GM18526 (cell line): ENCODE measurements around the gene FOXD2.

Experiments
- POLR2A ChIP-seq: IDR thresholded peaks from 3 replicates; pipeline ENCODE4 v1.6.1; 2011; ENCODE audit not compliant: insufficient read length; ENCODE audit errors: extremely low read depth

The FOXD2 gene

DNA sequence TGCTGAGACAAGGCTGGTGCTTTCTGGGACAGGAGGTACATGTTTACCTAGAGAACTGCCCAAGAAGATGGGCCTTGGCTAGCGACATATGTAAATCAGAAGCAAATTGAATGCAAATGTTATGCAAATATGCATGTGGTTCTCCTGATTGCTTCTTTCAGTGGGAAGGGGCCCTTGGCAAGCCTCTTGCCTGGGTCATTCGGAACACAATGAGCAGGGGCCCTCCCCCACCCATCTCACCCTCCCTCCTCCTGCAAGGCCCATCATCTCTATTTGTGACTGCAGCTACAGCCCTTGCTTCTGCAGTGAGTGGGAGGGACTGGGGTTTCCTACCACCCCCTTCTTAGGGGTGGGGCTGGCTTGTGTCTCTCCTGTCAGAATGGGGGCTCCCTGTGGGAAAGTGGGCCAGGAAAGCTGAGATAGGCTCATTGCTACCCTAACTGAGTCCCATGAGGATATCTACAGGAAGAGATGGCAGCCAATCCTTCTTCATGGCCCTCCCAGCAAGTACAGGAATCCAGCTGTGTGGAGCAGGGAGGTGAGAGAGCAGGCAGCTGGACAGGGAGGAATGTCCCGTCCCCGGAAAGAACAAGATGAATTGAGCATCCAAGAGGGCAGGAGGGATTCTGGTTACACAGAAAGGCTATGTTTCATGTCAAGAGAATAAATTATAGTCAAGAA lies 31.0 kb downstream of the FOXD2 start:
- no peak for TF ChIP-seq POLR2A

DNA sequence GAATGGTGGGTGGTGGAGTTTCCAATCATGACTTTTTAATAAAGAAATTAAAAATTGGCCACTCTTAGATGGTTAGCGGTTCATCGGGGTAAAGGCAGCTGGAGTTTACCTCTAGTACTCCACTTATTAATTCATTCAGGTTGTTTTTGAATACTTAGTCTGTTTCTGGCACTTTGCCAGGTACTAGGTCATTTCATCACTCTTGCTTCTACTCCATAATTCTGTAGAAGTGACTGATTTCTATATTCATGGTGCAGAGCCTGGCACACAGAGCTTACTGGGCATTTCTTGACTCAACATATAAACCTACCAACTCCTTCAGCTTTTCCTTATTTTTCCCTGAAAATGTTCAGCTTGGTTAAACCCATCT lies 31.5 kb downstream of the FOXD2 start:
- no peak for TF ChIP-seq POLR2A

DNA sequence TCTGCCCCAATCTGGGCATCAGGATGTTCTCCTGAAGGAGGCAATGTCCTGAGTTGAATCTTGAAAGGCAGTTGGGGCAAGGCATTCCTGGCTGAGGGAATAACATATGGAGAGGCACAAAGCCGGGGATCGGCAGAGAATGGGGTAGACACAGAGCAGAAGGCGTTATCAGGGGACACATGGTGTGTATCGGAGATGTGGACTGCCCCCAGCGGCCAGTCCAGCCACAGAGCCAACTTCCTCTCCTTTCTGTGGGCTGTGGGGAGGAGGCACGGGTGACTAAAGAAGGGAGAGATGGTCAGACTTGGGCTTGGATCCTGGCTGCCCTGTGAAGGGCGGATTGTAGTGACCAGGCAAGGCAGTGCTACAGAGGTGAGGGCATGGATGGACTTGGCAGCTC lies 32.1 kb downstream of the FOXD2 start:
- TF ChIP-seq POLR2A = no peak

DNA sequence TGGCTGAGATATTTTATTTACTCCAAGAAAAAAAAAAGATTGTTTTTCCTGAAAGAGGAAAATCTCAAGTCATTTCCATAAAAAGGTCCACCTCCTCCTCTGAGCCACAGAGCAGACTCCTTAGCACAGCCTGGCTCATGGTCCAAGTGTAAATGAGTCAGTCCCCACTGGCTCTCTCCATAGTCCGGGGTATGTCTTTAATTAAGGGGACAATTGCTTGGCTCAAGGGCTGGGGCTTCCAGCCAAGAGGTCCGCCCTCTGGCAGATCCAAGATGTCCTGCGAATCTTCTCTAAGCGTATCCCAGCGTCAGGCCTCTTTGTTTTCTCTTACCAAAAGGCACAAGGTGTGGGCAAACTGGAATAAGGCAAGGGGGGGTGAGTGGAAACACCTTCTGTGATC lies 33.3 kb downstream of the FOXD2 start:
- TF ChIP-seq POLR2A = no peak

DNA sequence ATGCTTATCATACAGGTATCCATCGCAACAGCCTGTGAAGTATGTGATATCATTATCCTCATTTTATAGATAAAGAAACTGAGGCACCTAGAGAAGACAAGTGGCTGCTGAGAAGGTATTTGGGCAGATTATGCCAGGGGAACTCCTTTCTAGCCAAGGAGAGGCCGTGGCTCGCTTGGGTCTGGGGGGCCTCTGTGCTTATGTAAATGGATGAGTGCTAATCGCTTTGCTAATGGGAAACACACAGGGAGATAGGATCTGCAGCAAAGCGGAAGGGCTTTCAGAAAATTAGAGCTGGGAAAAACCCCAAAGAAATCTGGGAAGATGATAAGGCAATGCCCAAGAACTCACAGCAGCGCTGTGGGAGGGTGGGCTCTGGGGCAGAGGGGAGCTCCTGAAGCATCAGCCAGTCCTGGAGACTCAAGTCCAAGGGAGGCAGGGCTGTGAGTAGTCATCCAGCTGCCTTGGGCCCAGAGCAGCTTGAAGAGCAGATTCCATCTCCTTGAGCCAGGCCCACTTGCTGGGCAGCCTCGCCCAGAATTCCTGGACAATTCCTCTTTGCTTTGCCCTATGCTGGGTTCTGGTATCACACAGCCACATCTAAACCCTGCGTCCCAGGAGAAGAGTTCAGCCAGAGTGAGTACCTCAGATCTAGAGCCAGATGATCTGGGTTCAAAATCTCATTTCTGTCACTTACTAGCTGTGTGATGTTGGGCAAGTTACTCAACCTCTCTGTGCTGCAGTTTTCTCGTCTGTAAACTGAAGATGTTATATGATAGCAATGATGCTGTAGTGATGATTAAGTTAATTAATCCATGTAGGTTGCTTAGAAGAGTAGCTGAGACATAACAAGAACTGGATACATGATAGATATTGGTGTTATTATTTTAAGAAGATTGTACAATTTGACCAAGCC lies 36.7 kb downstream of the FOXD2 start:
- no peak for TF ChIP-seq POLR2A

DNA sequence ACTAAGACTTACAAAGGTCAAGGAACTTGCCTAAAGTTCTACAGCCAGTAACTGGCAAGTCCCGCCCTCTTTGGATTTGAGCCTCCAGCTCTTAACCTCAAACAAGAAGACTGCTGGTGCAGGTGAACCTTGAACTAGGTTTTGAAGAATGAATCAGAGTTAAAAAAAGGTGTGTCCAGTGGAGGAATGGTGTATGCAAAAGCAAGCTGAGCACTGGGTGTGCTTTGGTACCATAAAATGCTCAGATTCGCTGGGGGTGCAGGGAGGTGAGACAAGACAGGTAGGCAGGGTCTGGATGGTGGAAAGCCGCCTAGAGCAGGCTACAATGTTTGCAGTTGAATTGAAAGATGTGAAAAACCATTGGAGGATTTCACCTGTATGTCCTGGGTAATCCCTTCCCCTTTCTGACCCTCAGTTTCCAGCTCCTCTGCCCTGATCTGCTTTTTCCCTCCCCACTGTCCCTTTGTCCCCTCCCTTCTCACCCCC lies 39.8 kb downstream of the FOXD2 start:
- no peak for TF ChIP-seq POLR2A

DNA sequence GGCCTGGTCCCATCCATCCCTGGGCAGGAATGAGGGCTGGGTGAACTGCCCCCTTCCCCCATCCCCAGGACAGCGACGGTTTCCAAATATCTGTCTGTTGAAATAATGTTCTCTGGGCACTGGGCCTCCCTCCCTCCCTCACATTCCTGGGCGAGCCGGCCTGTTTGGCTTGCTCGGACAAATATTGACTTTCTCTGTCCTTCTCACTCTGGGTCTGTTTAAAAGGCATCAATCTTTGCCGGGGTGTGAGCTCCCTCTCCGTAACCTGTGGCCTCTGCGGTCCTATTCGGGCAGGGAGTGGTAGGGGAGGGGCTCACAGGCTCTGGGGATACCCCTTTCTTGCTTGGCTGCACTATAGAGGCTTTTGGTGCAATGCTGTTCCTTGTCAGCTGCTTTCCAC lies 40.2 kb downstream of the FOXD2 start:
- no peak for TF ChIP-seq POLR2A

DNA sequence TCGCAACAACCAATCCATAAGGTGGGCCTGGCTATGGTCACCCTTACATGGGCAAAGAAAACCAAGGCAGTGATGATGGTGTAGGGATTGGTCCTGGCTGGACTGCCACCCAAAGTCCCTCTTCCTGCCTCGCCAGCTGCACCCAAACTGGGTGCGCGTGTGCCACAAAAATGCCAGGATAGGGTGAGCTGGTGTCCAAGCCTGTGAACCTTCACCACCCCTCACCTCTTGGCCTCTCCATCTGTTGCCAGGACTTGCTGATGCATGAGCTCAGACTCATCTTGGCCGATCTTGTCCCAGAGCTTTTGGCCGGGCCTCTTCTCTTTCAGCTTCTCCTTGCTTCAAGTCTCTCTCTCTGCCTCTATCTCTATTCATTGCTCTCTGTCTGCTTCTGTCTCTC lies 41.8 kb downstream of the FOXD2 start:
- TF ChIP-seq POLR2A = no peak

DNA sequence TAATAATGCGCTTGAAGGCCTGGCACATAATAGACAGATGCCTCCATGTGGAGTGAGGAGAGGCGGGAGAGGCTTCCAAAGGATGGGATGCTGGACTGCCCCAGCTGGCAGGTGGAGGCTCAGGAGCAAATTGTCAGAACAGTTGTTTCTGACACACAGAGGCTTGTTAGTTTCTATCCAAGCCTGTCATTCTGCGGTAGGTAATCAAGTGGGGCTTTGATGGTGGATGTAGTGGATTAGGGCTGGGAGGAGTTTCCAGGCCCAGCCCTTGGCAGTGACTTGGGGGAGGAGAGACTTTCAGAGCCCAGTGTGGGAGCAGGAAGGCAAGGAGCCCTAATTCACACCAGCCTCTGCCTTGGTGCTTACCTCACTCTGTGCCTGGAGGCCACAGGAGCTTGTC lies 44.1 kb downstream of the FOXD2 start:
- no peak for TF ChIP-seq POLR2A

DNA sequence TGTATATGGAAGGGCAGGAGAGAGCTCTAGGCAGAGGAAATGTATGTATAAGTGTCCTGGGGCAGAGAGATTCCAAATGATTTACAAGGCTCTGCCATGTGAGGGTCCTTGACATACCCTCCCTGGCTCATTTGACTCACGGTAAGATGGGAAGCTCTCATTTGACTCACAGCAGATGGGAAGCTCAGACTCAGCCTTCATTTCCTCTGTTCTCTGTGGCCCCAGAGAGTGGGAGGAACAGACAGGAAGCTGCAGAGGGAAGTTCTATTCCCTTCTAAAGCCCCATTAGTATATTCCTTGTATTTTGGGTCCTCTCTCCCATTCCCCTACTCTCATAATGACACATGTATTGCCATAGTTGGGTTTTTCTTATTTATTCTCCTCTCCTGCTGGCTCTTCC lies 44.9 kb downstream of the FOXD2 start:
- TF ChIP-seq POLR2A = no peak

DNA sequence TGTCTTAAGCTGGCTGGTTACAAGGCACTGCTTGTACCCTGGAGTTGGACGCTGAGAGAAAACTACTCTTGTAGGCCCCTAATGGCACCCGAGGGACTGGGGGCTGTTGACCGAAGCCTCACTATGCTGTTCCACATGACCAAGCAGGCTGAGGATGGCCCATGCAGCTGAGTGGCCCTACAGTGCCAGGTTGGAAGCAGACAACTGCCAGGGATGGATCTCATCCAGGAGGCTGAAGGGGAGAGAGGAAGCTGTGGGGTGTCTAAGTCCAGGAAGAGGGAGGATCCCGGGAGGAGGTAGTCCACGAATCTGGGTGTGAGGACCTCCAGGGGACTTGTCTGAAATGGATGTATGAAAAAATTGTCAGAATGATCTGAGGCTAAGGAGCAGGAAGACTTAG lies 45.8 kb downstream of the FOXD2 start:
- TF ChIP-seq POLR2A = no peak

DNA sequence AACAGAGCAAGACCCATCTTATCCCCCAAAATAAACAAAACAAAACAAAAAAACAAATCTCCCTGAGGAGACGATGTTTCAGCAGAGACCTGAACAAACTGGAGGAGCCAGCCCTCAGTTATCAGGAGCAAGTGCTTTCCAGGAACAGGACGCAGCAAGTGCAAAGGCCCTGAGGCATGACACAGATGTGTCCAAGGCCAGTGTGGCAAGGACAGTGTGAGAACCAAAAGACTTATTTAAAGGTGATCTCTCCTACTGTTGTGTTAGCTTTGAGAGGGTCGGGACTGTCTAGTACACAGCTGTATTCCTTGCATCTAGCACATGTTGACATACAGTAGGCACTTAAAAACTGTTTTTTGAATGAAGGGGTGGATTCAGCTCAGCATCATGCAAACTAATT lies 48.0 kb downstream of the FOXD2 start:
- TF ChIP-seq POLR2A = no peak

DNA sequence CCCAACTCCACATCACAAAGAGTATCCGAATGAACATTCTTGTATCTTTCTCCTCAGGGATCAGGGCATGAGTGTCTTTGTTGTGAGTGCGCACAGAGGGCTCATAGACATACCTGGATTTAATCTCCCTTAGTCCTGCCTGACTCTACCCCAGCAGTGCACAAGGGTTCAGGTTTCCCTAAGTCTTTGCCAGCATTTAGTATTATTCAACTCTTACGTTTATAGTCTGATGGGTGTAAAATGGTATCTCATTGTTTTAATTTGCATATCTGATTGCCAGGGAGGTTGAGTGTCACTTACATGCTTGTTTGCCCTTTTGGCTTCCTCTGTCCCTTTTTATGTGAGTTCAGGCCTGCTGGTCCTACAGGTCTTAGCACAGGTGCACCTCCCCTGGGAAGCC lies 49.5 kb downstream of the FOXD2 start:
- TF ChIP-seq POLR2A = no peak

DNA sequence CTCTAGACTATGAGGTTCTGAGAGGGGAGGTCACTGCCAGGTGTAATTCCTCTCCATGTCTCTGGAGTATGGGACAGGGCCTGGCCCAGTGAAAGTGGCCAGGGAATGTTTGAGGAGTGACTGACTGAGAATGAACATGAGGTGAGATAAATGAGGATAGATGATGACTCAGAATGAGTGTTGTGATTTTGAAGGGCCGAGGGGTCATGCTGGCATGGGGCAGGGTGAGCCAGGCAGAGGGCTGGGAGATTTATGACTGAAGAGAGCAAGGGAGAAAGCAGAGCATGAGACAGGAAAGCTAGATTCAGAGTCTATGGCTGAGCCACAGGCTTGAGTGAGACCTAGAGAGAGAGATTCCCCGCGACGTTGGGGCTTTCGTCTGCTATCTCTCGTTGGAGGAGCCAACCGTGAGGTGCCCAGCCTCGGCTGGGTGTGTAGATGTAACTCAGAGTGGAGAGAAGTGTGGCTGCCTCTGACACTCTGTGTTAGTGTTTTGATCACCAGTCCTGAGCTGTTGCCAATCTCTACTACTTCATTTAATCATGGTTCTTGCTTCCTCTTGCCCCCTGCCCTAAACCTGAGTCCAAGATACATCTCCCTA lies 50.1 kb downstream of the FOXD2 start:
- no peak for TF ChIP-seq POLR2A
